Coronary artery (tissue), 2 donors: Measurements from ENCODE around the gene LFNG.

Experiments
- DNase-seq: peaks from one replicate; pipeline ENCODE4 v3.0.0-alpha.2; 2017; ENCODE audit warnings: low spot score
- H3K27ac ChIP-seq, 2 donors: fragments of 200-600 bp; sonication (generic); one replicate each; pipeline ENCODE4 v1.5.1; 2016 to 2019
- H3K4me3 ChIP-seq: fragments of 200-600 bp; sonication (generic); 2 replicates; pipeline ENCODE4 v1.5.1; 2016; ENCODE audit warnings: mild to moderate bottlenecking, moderate library complexity
- TF ChIP-seq, protein P1 (sequence below): fragments of 200-600 bp; sonication (generic); IDR thresholded peaks from one replicate; pipeline ENCODE4 v1.5.1; 2019; ENCODE audit warnings: antibody characterized with exemption

The LFNG gene

DNA sequence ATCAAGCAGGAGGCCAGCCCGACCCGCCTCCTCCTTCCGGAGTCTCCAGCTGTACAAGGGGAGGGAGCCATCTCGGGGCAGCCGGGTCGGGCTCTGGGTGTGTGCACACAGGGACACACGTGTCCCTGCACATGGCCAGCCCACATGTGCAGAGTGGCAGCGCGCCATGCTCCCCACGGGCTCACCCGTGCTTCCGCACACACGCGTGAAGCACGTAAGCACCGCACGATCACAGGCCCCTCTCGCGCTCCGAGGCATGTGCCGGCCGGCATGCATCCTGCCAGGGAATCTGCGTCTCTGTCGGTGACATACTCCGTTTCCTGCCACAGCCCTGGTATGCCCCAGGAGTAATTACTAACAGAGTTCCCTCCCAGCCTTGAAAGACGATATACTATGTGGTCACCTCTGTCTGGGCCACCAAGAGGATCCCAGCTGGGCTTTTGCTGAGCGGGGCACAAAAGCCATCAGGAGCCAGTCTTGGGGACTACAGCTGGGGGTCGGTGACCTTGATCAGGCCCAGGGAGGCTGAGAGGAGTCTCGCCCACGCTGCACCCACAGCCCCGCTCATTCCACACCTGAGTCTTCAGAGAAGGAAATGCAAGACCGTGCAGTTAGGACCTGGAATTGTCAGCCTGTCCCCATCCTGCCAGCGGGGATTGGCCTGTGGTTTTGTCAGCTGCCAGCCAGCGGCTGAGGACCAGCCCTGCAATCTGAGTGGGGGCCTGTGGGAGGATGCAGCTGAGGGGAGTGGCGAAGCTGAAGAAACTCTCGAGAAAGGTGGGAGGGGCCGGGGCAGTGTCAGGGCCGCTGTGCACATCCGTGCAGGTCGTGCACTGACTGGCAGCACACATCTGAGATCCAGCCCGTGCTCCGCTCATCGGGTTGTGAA lies 11.0 kb upstream of the LFNG start:
- DNase-seq: no peak
- TF ChIP-seq, protein P1, sequence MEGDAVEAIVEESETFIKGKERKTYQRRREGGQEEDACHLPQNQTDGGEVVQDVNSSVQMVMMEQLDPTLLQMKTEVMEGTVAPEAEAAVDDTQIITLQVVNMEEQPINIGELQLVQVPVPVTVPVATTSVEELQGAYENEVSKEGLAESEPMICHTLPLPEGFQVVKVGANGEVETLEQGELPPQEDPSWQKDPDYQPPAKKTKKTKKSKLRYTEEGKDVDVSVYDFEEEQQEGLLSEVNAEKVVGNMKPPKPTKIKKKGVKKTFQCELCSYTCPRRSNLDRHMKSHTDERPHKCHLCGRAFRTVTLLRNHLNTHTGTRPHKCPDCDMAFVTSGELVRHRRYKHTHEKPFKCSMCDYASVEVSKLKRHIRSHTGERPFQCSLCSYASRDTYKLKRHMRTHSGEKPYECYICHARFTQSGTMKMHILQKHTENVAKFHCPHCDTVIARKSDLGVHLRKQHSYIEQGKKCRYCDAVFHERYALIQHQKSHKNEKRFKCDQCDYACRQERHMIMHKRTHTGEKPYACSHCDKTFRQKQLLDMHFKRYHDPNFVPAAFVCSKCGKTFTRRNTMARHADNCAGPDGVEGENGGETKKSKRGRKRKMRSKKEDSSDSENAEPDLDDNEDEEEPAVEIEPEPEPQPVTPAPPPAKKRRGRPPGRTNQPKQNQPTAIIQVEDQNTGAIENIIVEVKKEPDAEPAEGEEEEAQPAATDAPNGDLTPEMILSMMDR: no peak
- peak overlapping the region in 1 of 2 donors; percentile 51 for H3K27ac ChIP-seq
- peak overlapping the region; percentile 21 for H3K4me3 ChIP-seq

DNA sequence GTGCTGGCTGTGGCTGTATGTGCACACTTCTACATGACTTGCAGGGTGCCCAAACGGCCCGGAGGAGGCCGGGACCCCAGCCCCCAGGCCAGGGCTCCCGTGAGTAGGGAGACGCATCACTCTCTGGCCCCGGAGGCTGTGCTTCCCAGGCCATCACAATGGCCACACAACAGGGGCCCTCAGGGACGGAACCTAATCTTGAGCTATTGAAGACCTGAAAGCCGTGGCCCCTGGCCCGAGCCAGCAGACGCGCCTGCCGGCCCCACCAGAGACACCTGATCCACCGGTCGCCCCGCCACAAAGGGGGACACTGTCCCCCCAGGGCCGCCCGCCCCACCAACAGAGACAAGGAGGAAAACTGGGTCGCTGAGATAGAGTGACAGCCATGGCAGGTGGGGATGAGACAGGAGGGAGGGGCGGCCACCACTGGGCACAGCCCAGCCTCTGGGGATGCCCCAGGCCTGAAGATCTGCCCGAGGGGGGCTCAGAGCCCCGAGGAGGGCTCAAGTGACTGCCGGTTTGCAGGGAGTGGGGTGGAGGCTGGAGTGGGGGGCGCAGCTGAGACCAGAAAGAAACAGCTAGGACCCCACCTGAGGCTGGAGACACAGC lies 10.2 kb upstream of the LFNG start:
- H3K27ac ChIP-seq: peak overlapping the region in 1 of 2 donors; percentile 51
- TF ChIP-seq, protein P1: no peak
- no peak overlapping the region for H3K4me3 ChIP-seq
- no peak for DNase-seq

DNA sequence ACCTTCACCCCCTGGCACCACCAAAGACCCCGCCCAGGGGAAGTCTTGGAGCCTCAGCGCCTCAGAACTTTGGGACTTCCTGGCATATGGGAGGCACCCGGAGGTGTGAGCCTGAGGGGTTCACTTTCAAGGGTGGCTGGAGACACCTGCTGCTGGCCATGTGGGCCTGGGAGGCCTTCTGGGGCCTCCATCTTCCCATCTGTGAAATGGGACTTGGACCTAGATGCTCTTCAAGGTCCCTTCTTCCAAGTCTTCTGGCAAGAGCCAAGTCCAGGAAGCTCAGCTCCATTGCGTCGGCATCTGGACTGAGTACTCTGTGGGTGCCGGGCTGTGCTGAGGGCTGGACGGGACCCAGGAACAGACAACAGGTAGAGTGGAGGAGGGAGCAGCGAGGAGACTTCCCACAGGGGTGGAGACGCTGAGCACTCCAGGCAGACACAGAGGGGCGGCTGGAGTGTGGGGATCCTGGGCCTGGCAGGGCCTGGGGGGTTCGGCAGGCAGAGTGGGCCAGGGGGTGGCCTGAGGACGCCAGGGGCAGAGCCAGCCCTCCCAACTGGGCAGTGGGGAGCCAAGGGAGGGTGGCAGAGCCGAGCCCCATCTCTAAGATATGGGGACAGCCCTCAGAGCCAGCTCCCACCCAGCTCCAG lies 9.3 kb upstream of the LFNG start:
- Histone ChIP-seq H3K4me3 (no peak overlapping the region), H3K27ac (peak overlapping the region in 1 of 2 donors; percentile 40)
- DNase-seq: no peak
- TF ChIP-seq, protein P1: no peak

DNA sequence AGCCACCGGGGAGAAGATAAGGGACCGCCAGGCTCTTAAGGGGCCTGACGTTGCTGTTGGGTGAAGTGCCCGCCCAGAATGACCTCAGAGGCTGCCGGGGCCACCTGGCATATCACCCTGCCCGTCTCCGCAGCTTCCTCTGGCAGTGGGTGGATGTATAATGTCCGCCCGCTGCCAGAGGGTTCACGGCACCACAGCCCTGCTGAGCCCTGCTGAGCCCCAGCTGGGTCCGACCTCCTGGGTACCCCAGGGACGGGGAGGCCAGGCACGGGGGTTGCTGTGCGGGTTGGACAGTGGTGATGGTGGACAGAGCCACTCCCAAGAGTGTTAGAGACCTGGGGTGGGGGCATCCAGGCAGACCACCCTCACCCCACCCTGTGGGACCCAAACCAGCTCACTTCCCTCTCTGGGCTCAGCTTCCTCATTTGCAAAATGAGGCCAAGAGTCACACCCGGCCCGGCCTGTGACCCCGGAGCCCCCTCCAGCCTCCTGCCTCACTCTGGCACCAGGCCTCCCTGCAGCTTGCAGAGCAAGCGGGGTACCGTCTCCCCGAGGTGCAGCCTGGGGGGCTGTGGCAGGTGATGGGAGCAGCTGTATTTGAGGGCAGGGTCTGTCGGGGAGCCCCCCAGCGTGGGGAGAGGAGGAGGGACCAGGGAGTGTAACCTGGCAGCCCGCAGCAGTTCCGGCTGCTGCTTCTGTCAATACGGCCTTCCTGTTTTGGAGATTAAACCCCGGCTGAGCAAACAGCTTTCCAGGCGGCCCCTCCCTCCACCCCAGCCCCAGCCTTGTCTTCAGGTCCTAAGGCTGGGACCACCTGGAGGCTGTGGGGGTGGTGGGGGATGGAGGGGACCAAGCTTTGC lies 8.4 kb upstream of the LFNG start:
- DNase-seq: no peak
- peak overlapping the region; percentile 11 for H3K4me3 ChIP-seq
- TF ChIP-seq, protein P1: no peak
- peak overlapping the region in 1 of 2 donors; percentile 75 for H3K27ac ChIP-seq

DNA sequence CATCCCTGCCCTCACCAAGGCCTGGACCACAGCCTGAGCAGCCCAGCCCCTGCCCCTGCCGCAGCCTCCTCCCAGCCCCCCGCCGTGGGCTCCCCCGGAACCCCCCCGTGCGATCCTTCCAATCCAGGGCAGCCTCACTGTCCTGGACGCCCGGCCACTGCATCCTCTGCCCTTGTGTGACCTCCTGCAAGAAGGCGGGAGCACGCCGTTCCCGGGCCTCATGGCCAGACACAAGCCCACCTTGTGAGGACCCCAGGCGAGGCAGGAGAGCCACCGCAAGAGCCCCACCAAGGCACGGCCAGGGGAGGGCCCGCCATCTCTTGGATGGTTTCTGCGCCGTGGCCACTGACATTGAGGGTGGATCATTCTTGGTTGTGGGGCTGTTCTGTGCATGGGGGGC lies 7.8 kb upstream of the LFNG start:
- no peak for DNase-seq
- TF ChIP-seq, protein P1: no peak
- peak overlapping the region in 1 of 2 donors; percentile 75 for H3K27ac ChIP-seq
- H3K4me3 ChIP-seq: peak overlapping the region; percentile 11

DNA sequence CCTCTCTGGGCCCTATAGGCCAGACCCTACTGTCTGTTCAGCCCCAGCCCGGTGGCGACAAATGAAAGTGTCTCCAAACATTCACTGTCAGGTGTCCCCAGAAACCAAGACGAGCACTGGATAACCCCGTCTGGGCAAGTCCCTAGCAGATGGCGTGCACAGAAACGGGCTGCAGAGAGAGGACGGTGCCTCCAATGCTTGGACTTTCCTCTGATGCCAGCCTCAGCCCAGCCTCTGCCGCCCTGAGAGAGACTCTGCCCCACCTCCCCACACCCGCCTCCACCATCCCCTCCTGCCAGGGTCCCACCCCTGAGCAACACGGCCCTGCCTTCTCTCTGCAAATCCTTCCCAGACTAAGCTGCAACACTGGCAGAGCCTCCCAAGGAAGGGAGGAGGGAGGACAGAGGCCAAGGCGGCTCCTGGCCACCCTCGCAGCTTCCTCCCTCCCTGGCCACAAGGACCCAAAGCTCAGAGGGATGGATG lies 7.4 kb upstream of the LFNG start:
- H3K4me3 ChIP-seq: peak overlapping the region; percentile 11
- DNase-seq: no peak
- TF ChIP-seq, protein P1: no peak
- H3K27ac ChIP-seq: peak overlapping the region in 1 of 2 donors; percentile 75
